Measurements from ENCODE around the gene LSP1. TPM values are rescaled to one million over a fixed set of nuclear protein-coding genes. Genes with fewer than 3 reads are reported as not detected.

The LSP1 gene
- total and polyA plus RNA-seq, 2 of the 8 experiments (the other 6 are each of a cell fraction or from before 2014, with no cell fraction given) = 0.03 TPM; not detected in 1

DNA sequence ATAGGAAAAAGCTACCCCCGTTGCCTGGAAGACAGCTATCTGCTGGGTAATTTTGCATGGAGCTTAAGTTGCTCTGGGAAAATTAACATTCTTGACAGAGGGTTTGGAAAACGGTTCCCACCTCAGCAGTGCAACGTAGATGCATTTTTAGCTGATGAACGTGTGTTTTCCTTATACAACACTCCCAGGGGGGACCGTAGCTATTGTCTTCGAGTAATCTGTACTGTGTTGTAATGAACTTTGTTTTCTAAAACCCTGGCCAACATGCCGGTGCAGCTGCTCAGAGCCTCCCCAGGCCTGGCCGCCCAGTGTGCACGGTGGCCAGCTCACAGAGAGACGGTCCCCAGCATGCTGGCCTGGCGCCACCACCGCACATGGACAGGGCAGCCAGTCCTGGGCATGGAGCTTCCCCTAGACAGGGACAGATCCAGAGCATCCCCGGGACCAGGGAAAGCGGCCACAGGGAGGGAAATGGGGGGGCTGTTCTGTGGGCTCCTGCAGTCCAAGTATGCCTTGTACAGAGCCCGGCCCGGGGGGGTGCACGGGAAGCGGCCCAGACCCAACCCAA, 68.8 kb downstream of the LSP1 start:
- H3K79me1 ChIP-seq (ENCODE audit: low read depth, low read length) = no peaks in the 10 kb centered on the region
- no peaks in the 10 kb centered on the region for H3K23me2 ChIP-seq (ENCODE audit: low read depth, low read length)
- no peak overlapping the region for H3K4me3 ChIP-seq (ENCODE audit: extremely low read depth in 1 of 4, insufficient read depth in 2 of 4, low read depth in 3 of 4, low read length in 4 of 4)
- FAIRE-seq = no peak
- H2BK120ac ChIP-seq (replicated peaks; ENCODE audit: low read depth, low read length) = no peak overlapping the region
- no peaks in the 10 kb centered on the region for H3K27me3 ChIP-seq (replicated peaks in 1 of 4; ENCODE audit: control insufficient read depth in 3 of 4, extremely low read depth in 1 of 4, insufficient read depth in 3 of 4, low read length in 3 of 4)
- no peaks in the 10 kb centered on the region for H3K36me3 ChIP-seq (ENCODE audit: control insufficient read depth in 2 of 4, insufficient read depth in 4 of 4, low read length in 3 of 4)
- no peak overlapping the region for H2BK20ac ChIP-seq (ENCODE audit: low read length)
- no peak for DNase-seq (ENCODE audit: low read depth in 1 of 2, low spot score in 2 of 2)
- H3K23ac ChIP-seq (ENCODE audit: insufficient read length) = no peak overlapping the region
- H3K9me3 ChIP-seq (ENCODE audit: insufficient read depth in 2 of 2, low read depth in 1 of 2, low read length in 1 of 2) = no peaks in the 10 kb centered on the region
- H3K18ac ChIP-seq (ENCODE audit: extremely low read depth, low read length) = no peak overlapping the region
- peaks cover 0 to 3% (median 3%) of the 10 kb centered on the region in 4 experiments; a peak in 4 of 7 replicates for H3K4me1 ChIP-seq (replicated peaks in 1 of 4; ENCODE audit: control insufficient read depth in 3 of 4, insufficient read depth in 4 of 4, low read length in 3 of 4)
- H4K5ac ChIP-seq (ENCODE audit: insufficient read length, low read depth, low read length) = no peak overlapping the region
- H2BK15ac ChIP-seq (ENCODE audit: low read length) = no peak overlapping the region
- no peak overlapping the region for H3K27ac ChIP-seq (ENCODE audit: low read depth, low read length)
- H4K20me1 ChIP-seq (replicated peaks in 1 of 2; ENCODE audit: control insufficient read depth in 1 of 2, insufficient read depth in 2 of 2, low read length in 2 of 2) = no peaks in the 10 kb centered on the region
- H2AFZ ChIP-seq (ENCODE audit: low read length) = no peak overlapping the region
- H3K79me2 ChIP-seq (ENCODE audit: control insufficient read depth in 1 of 2, insufficient read depth in 2 of 2, low read length in 2 of 2) = no peaks in the 10 kb centered on the region
- POLR2A ChIA-PET (ENCODE audit: partially characterized antibody) = no interaction called here
- H3K56ac ChIP-seq (replicated peaks; ENCODE audit: insufficient read length, low read depth, low read length) = no peak overlapping the region
- CTCF ChIA-PET (ENCODE audit: partially characterized antibody) = interaction anchor here (0.8 to 4.2 kb wide), 19 partner anchors 14 to 238 kb away, joined by 3 to 29 read pairs (median 6); partner anchors contain the start of gene PRR33
- no peak for TF ChIP-seq MAFK (IDR thresholded peaks at IDR 0.05; ENCODE audit: low read depth, low read length)
- no peak for TF ChIP-seq RXRA (IDR thresholded peaks at IDR 0.05; ENCODE audit: insufficient read depth, low read depth, low read length)
- no peak overlapping the region for H3K4me2 ChIP-seq (ENCODE audit: insufficient read depth in 1 of 2, low read depth in 2 of 2, low read length in 2 of 2)
- H3K4ac ChIP-seq (replicated peaks; ENCODE audit: insufficient read length, low read depth, low read length) = no peak overlapping the region
- no peak overlapping the region for H2BK5ac ChIP-seq (ENCODE audit: low read depth, low read length)
- H2BK12ac ChIP-seq (ENCODE audit: low read depth, low read length) = no peak overlapping the region
- H4K8ac ChIP-seq (ENCODE audit: extremely low read depth, insufficient read depth, low read length) = no peak overlapping the region
- no peak overlapping the region for H2AK5ac ChIP-seq (ENCODE audit: low read depth, low read length)
- WGBS, 2 experiments (ENCODE audit: extremely low coverage in 1 of 2, insufficient coverage in 1 of 2, insufficient read length in 1 of 2, insufficient replicate concordance in 2 of 2, low coverage in 1 of 2, low lambda C conversion rate in 2 of 2, missing lambda C conversion rate in 1 of 2) = 90% methylated on average over 18 of the region's 18 CpGs; no CpG with 5 or more reads in 1 of the 2 experiments
- no peak overlapping the region for H3K14ac ChIP-seq (ENCODE audit: insufficient read length)
- H4K91ac ChIP-seq (replicated peaks; ENCODE audit: insufficient read length, low read length) = no peak overlapping the region
- no peak overlapping the region for H3K9ac ChIP-seq (replicated peaks in 1 of 4; ENCODE audit: extremely low read depth in 1 of 4, low read depth in 3 of 4, low read length in 3 of 4)

Data from H1 (cell line).